Endothelial cell of umbilical vein (primary cell): ENCODE data around the gene CD248. TPM values are rescaled to one million over a fixed set of nuclear protein-coding genes. Genes with fewer than 3 reads are reported as not detected.

Experiments used
- BruUV-seq: library from RNA; stranded (reverse); fragments of 400-500 nt; replicated peaks from 2 replicates; lab custom pipeline; 2021; lab: Mats Ljungman, UMichigan
- CTCF ChIA-PET: fragments of 300-600, 350-600 bp; sonication (Branson Sonifier 250); formaldehyde crosslinking; loops from one replicate; lab custom pipeline; 2021; ENCODE audit warnings: antibody characterized with exemption, inconsistent platforms; lab: Charles Lee
- POLR2A ChIA-PET: fragments of 300-600, 350-600 bp; sonication (Branson Sonifier 250); formaldehyde crosslinking; loops from one replicate; lab custom pipeline; 2021; ENCODE audit warnings: antibody characterized with exemption, inconsistent platforms; lab: Charles Lee
- DNase-seq: peaks from one replicate; pipeline ENCODE4 v3.0.0-alpha.2; 2011; ENCODE audit warnings: low read depth, low spot score
- FAIRE-seq: peaks from 2 replicates; lab custom pipeline; 2011; peaks lifted over from hg19 to GRCh38; lab: Jason Lieb, UNC
- H2AFZ ChIP-seq: 2 replicates; pipeline ENCODE4 v1.6.0; 2012; ENCODE audit warnings: low read depth, low read length, control low read depth, inconsistent platforms
- H3K27ac ChIP-seq: 2 replicates; pipeline ENCODE4 v1.5.1; 2011; ENCODE audit warnings: low read depth, mild to moderate bottlenecking, control low read depth, low read length, moderate library complexity; ENCODE audit not compliant: insufficient read depth
- H3K27me3 ChIP-seq, 2 experiments: 2 replicates each; pipeline versions ENCODE4 v1.6.0 to v1.6.1; 2011; ENCODE audit warnings: low read length in 2 of 2, mixed read lengths in 1 of 2; ENCODE audit not compliant: control insufficient read depth in 2 of 2, insufficient read depth in 2 of 2
- H3K36me3 ChIP-seq, 2 experiments: 2 replicates in 1 of 2; 3 replicates in 1 of 2; pipeline ENCODE4 v1.5.1; 2011; ENCODE audit warnings: low read length in 2 of 2, mild to moderate bottlenecking in 1 of 2, moderate library complexity in 1 of 2; ENCODE audit not compliant: control insufficient read depth in 2 of 2, insufficient read depth in 2 of 2; ENCODE audit errors: extremely low read depth in 1 of 2
- H3K4me1 ChIP-seq: 3 replicates; pipeline ENCODE4 v1.5.1; 2011; ENCODE audit warnings: mild to moderate bottlenecking, low read length; ENCODE audit not compliant: control insufficient read depth, insufficient read depth; ENCODE audit errors: extremely low read depth
- H3K4me2 ChIP-seq: 2 replicates; pipeline ENCODE4 v1.6.1; 2011; ENCODE audit warnings: low read length, control low read depth, mixed read lengths; ENCODE audit not compliant: insufficient read depth
- H3K4me3 ChIP-seq, 3 experiments: fragments of 200-600 bp in 1 of 3; sonication (generic), shearing (Covaris generic) in 1 of 3; replicated peaks in 1 of 3; 2 replicates each; pipeline ENCODE4 v1.5.1; 2011 to 2016; ENCODE audit warnings: control low read depth in 3 of 3, low read length in 3 of 3, mild to moderate bottlenecking in 2 of 3, inconsistent platforms in 1 of 3, low read depth in 1 of 3, moderate library complexity in 1 of 3; ENCODE audit not compliant: insufficient read depth in 1 of 3
- H3K79me2 ChIP-seq: 2 replicates; pipeline ENCODE4 v1.6.0; 2012; ENCODE audit warnings: low read length, inconsistent platforms; ENCODE audit not compliant: control insufficient read depth, insufficient read depth
- H3K9ac ChIP-seq: replicated peaks from 2 replicates; pipeline ENCODE3; 2011; ENCODE audit warnings: low read length, control low read depth; ENCODE audit not compliant: insufficient read depth; ENCODE audit errors: extremely low read depth
- H3K9me1 ChIP-seq: replicated peaks from 3 replicates; pipeline ENCODE4 v1.6.0; 2011; ENCODE audit warnings: mild to moderate bottlenecking, low read length; ENCODE audit not compliant: control insufficient read depth, insufficient read depth; ENCODE audit errors: extremely low read depth
- H3K9me3 ChIP-seq: replicated peaks from 2 replicates; pipeline ENCODE4 v1.5.1; 2012; ENCODE audit warnings: low read length, inconsistent platforms; ENCODE audit not compliant: control insufficient read depth, insufficient read depth
- H4K20me1 ChIP-seq: replicated peaks from 2 replicates; pipeline ENCODE3; 2011; ENCODE audit warnings: mild to moderate bottlenecking, low read length; ENCODE audit not compliant: control insufficient read depth, insufficient read depth; ENCODE audit errors: extremely low read depth
- EZH2 ChIP-seq: IDR thresholded peaks from 2 replicates; pipeline ENCODE4 v1.6.1; 2012; ENCODE audit warnings: borderline replicate concordance, low read depth, mild to moderate bottlenecking, moderate library complexity, low read length, inconsistent platforms; ENCODE audit not compliant: severe bottlenecking
- FOS ChIP-seq: IDR thresholded peaks from 2 replicates; pipeline ENCODE4 v1.6.1; 2011; ENCODE audit warnings: mild to moderate bottlenecking, low read length, moderate library complexity, borderline replicate concordance; ENCODE audit not compliant: insufficient read depth
- GATA2 ChIP-seq: IDR thresholded peaks from 2 replicates; pipeline ENCODE4 v1.7.0; 2011; ENCODE audit warnings: low read depth, mild to moderate bottlenecking, moderate library complexity, mixed read lengths, low read length; ENCODE audit not compliant: insufficient read length, insufficient read depth
- JUN ChIP-seq: IDR thresholded peaks from 2 replicates; pipeline ENCODE4 v1.6.1; 2011; ENCODE audit warnings: borderline replicate concordance, low read depth; ENCODE audit not compliant: insufficient read length, insufficient read depth
- MAX ChIP-seq: IDR thresholded peaks from 2 replicates; pipeline ENCODE4 v1.6.1; 2011; ENCODE audit not compliant: insufficient read depth, insufficient read length
- MYC ChIP-seq: IDR thresholded peaks from one replicate; pipeline ENCODE4 v1.6.1; 2011; ENCODE audit warnings: mild to moderate bottlenecking, low read depth, low read length
- POLR2A ChIP-seq: IDR thresholded peaks from 2 replicates; pipeline ENCODE4 v1.6.1; 2012; ENCODE audit warnings: low read depth, mild to moderate bottlenecking, control low read depth, low read length
- POLR2AphosphoS5 ChIP-seq: IDR thresholded peaks from 2 replicates; pipeline ENCODE4 v1.6.1; 2012; ENCODE audit warnings: low read depth, mild to moderate bottlenecking, control low read depth, low read length, moderate library complexity; ENCODE audit not compliant: insufficient read depth
- dilution Hi-C: fragments of 300-500 bp; cut with MboI; formaldehyde crosslinking; loops from one replicate; pipeline ENCODE4 v1.15.0; 2019; ENCODE audit warnings: low sequenced_read_pairs; ENCODE audit not compliant: extremely low pct_ligation_motif_present
- intact Hi-C: fragments of 100-400 bp; cut with micrococcal nuclease; formaldehyde crosslinking; loops from one replicate; pipeline ENCODE4 v1.10.0; 2022
- polyA plus RNA-seq, 4 experiments: library from polyadenylated mRNA; depleted of rRNA in 3 of 4; stranded (reverse) in 3 of 4; unstranded in 1 of 4; fragments of >200 nt; gene quantifications; 2 replicates each; pipeline versions ENCODE4 v1.2.1 to v1.2.3, GENCODE V29; 2011 to 2012; ENCODE audit warnings: missing spikeins in 1 of 4
- total RNA-seq: library from RNA; stranded (reverse); gene quantifications from 2 replicates; pipeline ENCODE4 v1.2.3, GENCODE V29; 2021
- TF ChIP-seq, protein P1 (sequence below), 2 donors: IDR thresholded peaks; 1 replicate in 1 of 2; 2 replicates in 1 of 2; pipeline ENCODE4 v1.5.1; 2011; ENCODE audit warnings: low read length in 2 of 2, mild to moderate bottlenecking in 2 of 2, moderate library complexity in 2 of 2, control low read depth in 1 of 2, inconsistent platforms in 1 of 2, low read depth in 1 of 2; ENCODE audit not compliant: insufficient read depth in 1 of 2; ENCODE audit errors: extremely low read depth in 1 of 2

Gene CD248
- total and polyA plus RNA-seq, 2 donors (not counting 3 experiments of a cell fraction or from before 2014, with no cell fraction given), result 0.10 TPM; not detected in 1

GRCh38 chr11:66328031-66328301 lies 11.1 kb upstream of the CD248 start:
- Histone ChIP-seq H3K36me3 (no peaks in the 10 kb centered on the region), H3K4me2 (no peak overlapping the region), H3K4me1 (peaks cover 7% of the 10 kb centered on the region)

More at GRCh38 chr11:66328031-66328301, 11.1 kb upstream of the CD248 start:
- no peak for FAIRE-seq
- Histone ChIP-seq H4K20me1 (no peaks in the 10 kb centered on the region), H3K9ac (no peak overlapping the region), H3K79me2 (no peaks in the 10 kb centered on the region), H3K27me3 (no peaks in the 10 kb centered on the region), H2AFZ (no peak overlapping the region), H3K27ac (no peak overlapping the region), H3K9me1 (no peaks in the 10 kb centered on the region), H3K9me3 (no peaks in the 10 kb centered on the region), H3K4me3 (no peak overlapping the region)
- CTCF ChIA-PET, result no interaction called here
- BruUV-seq, result no TSS peak
- POLR2A ChIA-PET, result no interaction called here
- intact Hi-C loops, result loop anchor here (1.0 kb wide), 2 partner anchors 8 to 16 kb away; partner anchors contain the start of gene RIN1
- DNase-seq, result no peak
- dilution Hi-C loops, result no loop called here
- TF ChIP-seq POLR2AphosphoS5 (no peak), GATA2 (no peak), JUN (no peak), FOS (no peak), POLR2A (no peak), MAX (no peak), EZH2 (no peak), MYC (no peak)
- TF ChIP-seq, protein P1, sequence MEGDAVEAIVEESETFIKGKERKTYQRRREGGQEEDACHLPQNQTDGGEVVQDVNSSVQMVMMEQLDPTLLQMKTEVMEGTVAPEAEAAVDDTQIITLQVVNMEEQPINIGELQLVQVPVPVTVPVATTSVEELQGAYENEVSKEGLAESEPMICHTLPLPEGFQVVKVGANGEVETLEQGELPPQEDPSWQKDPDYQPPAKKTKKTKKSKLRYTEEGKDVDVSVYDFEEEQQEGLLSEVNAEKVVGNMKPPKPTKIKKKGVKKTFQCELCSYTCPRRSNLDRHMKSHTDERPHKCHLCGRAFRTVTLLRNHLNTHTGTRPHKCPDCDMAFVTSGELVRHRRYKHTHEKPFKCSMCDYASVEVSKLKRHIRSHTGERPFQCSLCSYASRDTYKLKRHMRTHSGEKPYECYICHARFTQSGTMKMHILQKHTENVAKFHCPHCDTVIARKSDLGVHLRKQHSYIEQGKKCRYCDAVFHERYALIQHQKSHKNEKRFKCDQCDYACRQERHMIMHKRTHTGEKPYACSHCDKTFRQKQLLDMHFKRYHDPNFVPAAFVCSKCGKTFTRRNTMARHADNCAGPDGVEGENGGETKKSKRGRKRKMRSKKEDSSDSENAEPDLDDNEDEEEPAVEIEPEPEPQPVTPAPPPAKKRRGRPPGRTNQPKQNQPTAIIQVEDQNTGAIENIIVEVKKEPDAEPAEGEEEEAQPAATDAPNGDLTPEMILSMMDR (IDR thresholded peaks at IDR 0.05; ENCODE audit: extremely low read depth in 1 of 2, insufficient read depth in 1 of 2, low read depth in 1 of 2, low read length in 2 of 2), result no peak
